ENCODE measurements around the gene FBXO48. TPM values are rescaled to one million over a fixed set of nuclear protein-coding genes. Genes with fewer than 3 reads are reported as not detected.

FBXO48 gene
- total RNA-seq, 2 experiments from 2014 or later: 0.44 to 0.50 TPM

DNA sequence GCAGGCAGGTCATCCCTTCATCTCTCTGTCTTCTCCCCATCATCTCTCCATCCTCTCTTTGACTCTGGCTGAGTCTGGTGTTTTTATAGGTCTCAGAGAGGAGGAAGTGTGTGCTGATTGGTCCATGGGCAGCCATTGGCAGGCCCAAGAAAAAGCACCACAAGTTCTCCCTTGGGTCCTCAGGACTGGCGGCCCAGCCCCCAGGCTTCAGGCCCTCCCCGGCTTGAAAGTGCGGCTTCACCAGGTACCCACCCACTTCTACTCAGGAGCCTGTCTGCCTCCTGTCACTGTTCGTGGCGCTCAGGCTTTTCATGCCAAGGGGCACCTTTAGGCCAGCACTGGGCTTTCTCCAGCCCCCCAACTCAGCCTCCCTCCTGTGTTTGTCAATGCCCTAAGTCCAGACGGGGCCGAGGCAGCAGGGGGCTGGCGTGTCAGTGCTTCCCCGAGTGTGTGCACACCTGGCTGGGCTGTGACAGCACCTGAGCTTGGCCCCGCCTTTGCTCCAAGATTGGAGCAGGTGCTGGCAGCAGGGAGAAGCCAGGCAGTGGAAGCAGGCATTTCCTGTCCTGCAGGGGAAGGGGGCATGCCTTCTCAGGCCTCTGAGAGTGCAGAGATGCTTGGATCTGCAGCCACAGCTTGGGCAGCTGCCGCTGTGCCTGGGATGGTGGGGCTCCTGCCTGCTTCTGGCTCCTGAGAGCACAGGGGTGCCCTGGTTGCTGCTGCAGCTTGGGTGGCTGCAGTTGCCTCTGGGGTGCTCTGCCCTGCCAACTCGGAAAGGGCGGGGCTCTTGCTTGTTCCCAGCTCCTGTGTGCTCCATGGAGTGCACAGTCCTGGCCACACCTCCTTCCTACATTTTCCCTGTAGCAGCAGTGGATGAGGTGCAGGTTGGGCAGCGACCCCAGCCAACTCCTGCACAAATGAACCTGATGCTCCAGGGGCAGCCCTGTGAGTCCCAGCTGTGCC lies 34.1 kb downstream of the FBXO48 start:
- Histone ChIP-seq H3K36me3 (ENCODE audit: insufficient read depth, low read length) (no peaks in the 10 kb centered on the region), H3K4me3 (ENCODE audit: low read length) (no peak overlapping the region), H3K4me1 (ENCODE audit: insufficient read depth, low read length) (peaks cover 5% of the 10 kb centered on the region), H3K27me3 (ENCODE audit: control insufficient read depth in 1 of 2, insufficient read depth in 2 of 2, low read length in 2 of 2) (no peaks in the 10 kb centered on the region), H3K9me3 (ENCODE audit: control insufficient read depth in 1 of 2, insufficient read depth in 1 of 2, low read length in 2 of 2) (no peaks in the 10 kb centered on the region), H3K27ac (ENCODE audit: low read depth in 1 of 2, low read length in 2 of 2) (no peak overlapping the region)
- intact Hi-C loops (cut with DNase I, micrococcal nuclease): no loop called here
- no peaks in the 10 kb centered on the region for H3K4me1 Mint-ChIP-seq (ENCODE audit: low read depth)
- no peaks in the 10 kb centered on the region for H3K27me3 Mint-ChIP-seq
- H3K4me3 Mint-ChIP-seq: no peak overlapping the region
- POLR2A ChIA-PET: no interaction called here
- no peaks in the 10 kb centered on the region for H3K9me3 Mint-ChIP-seq
- CTCF ChIA-PET: no interaction called here
- ATAC-seq (ENCODE audit: poor library complexity) (no peak), DNase-seq (no peak)
- TF ChIP-seq CTCF (IDR thresholded peaks at IDR 0.05): no peak
- no peaks in the 10 kb centered on the region for H3K36me3 Mint-ChIP-seq (ENCODE audit: low read depth)
- no peak overlapping the region for H3K27ac Mint-ChIP-seq

DNA sequence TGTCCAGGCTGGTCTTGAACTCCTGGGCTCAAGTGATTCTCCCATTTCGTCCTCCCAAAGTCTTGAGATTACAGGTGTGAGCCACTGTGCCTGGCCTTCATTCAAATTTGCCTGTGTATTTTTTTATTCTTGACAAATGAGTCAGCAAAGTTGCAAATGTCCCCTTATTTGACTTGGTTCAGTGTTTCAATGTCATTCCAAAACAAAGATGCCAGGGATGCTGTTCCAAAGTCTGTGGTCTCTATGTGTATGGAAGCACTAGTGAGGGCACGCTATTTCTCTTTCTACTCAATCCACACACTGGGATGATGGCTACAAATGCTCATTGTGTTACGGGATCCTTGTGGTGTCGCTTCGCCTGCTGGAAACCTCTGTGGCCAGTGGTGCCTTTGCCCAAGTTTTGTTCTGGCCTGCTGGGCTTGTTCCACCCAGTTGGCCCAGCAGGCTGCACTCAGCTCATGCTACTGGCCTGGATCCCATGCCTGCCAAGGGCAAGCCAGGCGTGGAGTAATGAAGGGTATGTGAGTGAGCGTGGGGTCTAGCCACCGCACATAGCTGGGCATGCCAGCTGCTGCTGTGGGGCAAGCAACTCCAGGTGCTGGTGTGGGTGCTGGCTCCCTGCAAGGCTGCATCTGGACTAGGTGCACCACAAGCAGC lies 35.6 kb downstream of the FBXO48 start:
- Histone ChIP-seq H3K27ac (ENCODE audit: low read depth in 1 of 2, low read length in 2 of 2) (no peak overlapping the region), H3K36me3 (ENCODE audit: insufficient read depth, low read length) (no peaks in the 10 kb centered on the region), H3K4me3 (ENCODE audit: low read length) (no peak overlapping the region), H3K9me3 (ENCODE audit: control insufficient read depth in 1 of 2, insufficient read depth in 1 of 2, low read length in 2 of 2) (no peaks in the 10 kb centered on the region), H3K27me3 (ENCODE audit: control insufficient read depth in 1 of 2, insufficient read depth in 2 of 2, low read length in 2 of 2) (no peaks in the 10 kb centered on the region), H3K4me1 (ENCODE audit: insufficient read depth, low read length) (peaks cover 16% of the 10 kb centered on the region)
- ATAC-seq (ENCODE audit: poor library complexity) (no peak), DNase-seq (no peak)
- no peaks in the 10 kb centered on the region for H3K9me3 Mint-ChIP-seq
- intact Hi-C loops (cut with DNase I, micrococcal nuclease): no loop called here
- no peaks in the 10 kb centered on the region for H3K36me3 Mint-ChIP-seq (ENCODE audit: low read depth)
- POLR2A ChIA-PET: no interaction called here
- H3K27ac Mint-ChIP-seq: no peak overlapping the region
- no peaks in the 10 kb centered on the region for H3K27me3 Mint-ChIP-seq
- peaks cover 8% of the 10 kb centered on the region for H3K4me1 Mint-ChIP-seq (ENCODE audit: low read depth)
- H3K4me3 Mint-ChIP-seq: no peak overlapping the region
- CTCF ChIA-PET: no interaction called here
- no peak for TF ChIP-seq CTCF (IDR thresholded peaks at IDR 0.05)

DNA sequence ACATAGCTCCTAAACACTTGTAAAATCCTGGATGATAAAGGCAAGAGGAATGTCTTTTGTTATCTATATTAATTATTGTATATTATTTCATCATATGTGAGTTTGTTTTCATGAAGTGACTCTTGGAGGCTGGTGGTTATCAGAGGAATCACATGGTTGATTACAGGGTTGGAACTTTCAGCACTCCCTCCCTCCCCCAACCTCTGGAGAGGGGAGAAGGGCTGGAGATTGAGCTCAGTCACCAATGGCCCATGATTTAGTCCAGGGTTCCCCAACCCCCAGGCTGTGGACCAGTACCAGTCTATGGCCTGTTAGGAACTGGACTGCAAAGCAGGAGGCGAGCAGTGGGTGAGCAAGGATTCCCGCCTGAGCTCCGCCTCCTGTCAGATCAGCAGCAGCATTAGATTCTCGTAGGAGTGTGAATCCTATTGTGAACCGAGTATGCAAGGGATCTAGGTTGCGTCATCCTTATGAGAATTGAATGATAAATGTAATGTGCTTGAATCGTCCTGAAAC lies 37.7 kb downstream of the FBXO48 start:
- H3K36me3 ChIP-seq (ENCODE audit: insufficient read depth, low read length): no peaks in the 10 kb centered on the region
- DNase-seq: no peak
- Mint-ChIP-seq H3K4me1 (ENCODE audit: low read depth) (peaks cover 8% of the 10 kb centered on the region), H3K4me3 (no peak overlapping the region), H3K9me3 (no peaks in the 10 kb centered on the region), H3K27me3 (no peaks in the 10 kb centered on the region), H3K36me3 (ENCODE audit: low read depth) (no peaks in the 10 kb centered on the region), H3K27ac (no peak overlapping the region)
- ChIA-PET POLR2A (no interaction called here), CTCF (interaction anchor here (1.1 kb wide), 1 partner anchor 12 kb away, joined by 3 read pairs; no protein-coding TSS in a partner anchor)
- H3K4me1 ChIP-seq (ENCODE audit: insufficient read depth, low read length): peaks cover 34% of the 10 kb centered on the region
- no peaks in the 10 kb centered on the region for H3K9me3 ChIP-seq (ENCODE audit: control insufficient read depth in 1 of 2, insufficient read depth in 1 of 2, low read length in 2 of 2)
- no peak for ATAC-seq (ENCODE audit: poor library complexity)
- H3K4me3 ChIP-seq (ENCODE audit: low read length): no peak overlapping the region
- intact Hi-C loops (cut with DNase I, micrococcal nuclease): no loop called here
- no peak for TF ChIP-seq CTCF (IDR thresholded peaks at IDR 0.05)
- H3K27ac ChIP-seq (ENCODE audit: low read depth in 1 of 2, low read length in 2 of 2): no peak overlapping the region
- no peaks in the 10 kb centered on the region for H3K27me3 ChIP-seq (ENCODE audit: control insufficient read depth in 1 of 2, insufficient read depth in 2 of 2, low read length in 2 of 2)

Measured in CD4-positive, alpha-beta T cell (primary cell).